ENCODE results near the gene STAG1.

DNA sequence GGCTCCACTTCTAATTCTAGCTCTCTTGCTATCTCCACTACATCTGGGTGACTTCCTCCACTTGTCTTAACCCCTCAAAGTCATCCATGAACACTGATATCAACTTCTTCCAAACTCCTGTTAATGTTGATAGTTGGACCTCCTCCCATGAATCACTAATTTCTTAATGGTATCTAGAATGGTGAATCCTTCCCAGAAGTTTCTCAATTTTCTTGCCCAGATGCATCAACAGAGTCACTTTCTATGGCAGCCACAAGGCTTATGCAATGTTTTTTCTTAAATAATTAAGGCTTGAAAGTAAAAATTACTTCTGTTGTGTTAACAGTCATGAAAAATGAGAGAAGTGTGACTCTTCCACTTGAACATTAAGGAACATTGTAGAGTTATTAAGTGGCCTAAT is 337.7 kb downstream of the STAG1 start:
- TF ChIP-seq RCOR1 (IDR thresholded peaks at IDR 0.05; ENCODE audit: low read depth, low read length): no peak
- TF ChIP-seq, protein P1, sequence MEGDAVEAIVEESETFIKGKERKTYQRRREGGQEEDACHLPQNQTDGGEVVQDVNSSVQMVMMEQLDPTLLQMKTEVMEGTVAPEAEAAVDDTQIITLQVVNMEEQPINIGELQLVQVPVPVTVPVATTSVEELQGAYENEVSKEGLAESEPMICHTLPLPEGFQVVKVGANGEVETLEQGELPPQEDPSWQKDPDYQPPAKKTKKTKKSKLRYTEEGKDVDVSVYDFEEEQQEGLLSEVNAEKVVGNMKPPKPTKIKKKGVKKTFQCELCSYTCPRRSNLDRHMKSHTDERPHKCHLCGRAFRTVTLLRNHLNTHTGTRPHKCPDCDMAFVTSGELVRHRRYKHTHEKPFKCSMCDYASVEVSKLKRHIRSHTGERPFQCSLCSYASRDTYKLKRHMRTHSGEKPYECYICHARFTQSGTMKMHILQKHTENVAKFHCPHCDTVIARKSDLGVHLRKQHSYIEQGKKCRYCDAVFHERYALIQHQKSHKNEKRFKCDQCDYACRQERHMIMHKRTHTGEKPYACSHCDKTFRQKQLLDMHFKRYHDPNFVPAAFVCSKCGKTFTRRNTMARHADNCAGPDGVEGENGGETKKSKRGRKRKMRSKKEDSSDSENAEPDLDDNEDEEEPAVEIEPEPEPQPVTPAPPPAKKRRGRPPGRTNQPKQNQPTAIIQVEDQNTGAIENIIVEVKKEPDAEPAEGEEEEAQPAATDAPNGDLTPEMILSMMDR (IDR thresholded peaks at IDR 0.05): no peak
- TF ChIP-seq CBX2 (IDR thresholded peaks at IDR 0.05; ENCODE audit: borderline replicate concordance, low read depth): no peak
